ENCODE results near the gene RHBDL2.

Gene RHBDL2

GRCh38 chr1:38898653-38899230 lies 42.9 kb downstream of the RHBDL2 start:
- no peaks in the 10 kb centered on the region for H3K27me3 ChIP-seq (ENCODE audit: insufficient read depth, poor library complexity, severe bottlenecking)
- DNase-seq (ENCODE audit: low read depth in 1 of 2, low spot score in 1 of 2): no peak
- H3K27ac ChIP-seq (replicated peaks): no peak overlapping the region
- no peak for TF ChIP-seq POLR2AphosphoS5 (IDR thresholded peaks at IDR 0.05; ENCODE audit: low read depth)
- no peak for TF ChIP-seq SPI1 (IDR thresholded peaks at IDR 0.05; ENCODE audit: borderline replicate concordance, low read depth)
- TF ChIP-seq REST (IDR thresholded peaks at IDR 0.05; ENCODE audit: insufficient replicate concordance, low read depth): no peak
- no peak for TF ChIP-seq CTCF (IDR thresholded peaks at IDR 0.05; ENCODE audit: insufficient read depth, low read length)
- TF ChIP-seq GABPA (IDR thresholded peaks at IDR 0.05; ENCODE audit: low read depth): no peak
- H3K4me3 ChIP-seq (replicated peaks; ENCODE audit: insufficient read depth, low read length): no peak overlapping the region

GRCh38 chr1:38896169-38896568 lies 45.5 kb downstream of the RHBDL2 start:
- Histone ChIP-seq H3K4me3 (replicated peaks; ENCODE audit: insufficient read depth, low read length) (no peak overlapping the region), H3K27me3 (ENCODE audit: insufficient read depth, poor library complexity, severe bottlenecking) (no peaks in the 10 kb centered on the region), H3K27ac (replicated peaks) (no peak overlapping the region)
- DNase-seq (ENCODE audit: low read depth in 1 of 2, low spot score in 1 of 2): no peak
- no peak for TF ChIP-seq REST (IDR thresholded peaks at IDR 0.05; ENCODE audit: insufficient replicate concordance, low read depth)
- TF ChIP-seq GABPA (IDR thresholded peaks at IDR 0.05; ENCODE audit: low read depth): no peak
- no peak for TF ChIP-seq SPI1 (IDR thresholded peaks at IDR 0.05; ENCODE audit: borderline replicate concordance, low read depth)
- no peak for TF ChIP-seq CTCF (IDR thresholded peaks at IDR 0.05; ENCODE audit: insufficient read depth, low read length)
- TF ChIP-seq POLR2AphosphoS5 (IDR thresholded peaks at IDR 0.05; ENCODE audit: low read depth): no peak

- TF ChIP-seq SPI1 (IDR thresholded peaks at IDR 0.05; ENCODE audit: borderline replicate concordance, low read depth): no peak
- no peak for TF ChIP-seq CTCF (IDR thresholded peaks at IDR 0.05; ENCODE audit: insufficient read depth, low read length)
- TF ChIP-seq POLR2AphosphoS5 (IDR thresholded peaks at IDR 0.05; ENCODE audit: low read depth): no peak
- TF ChIP-seq GABPA (IDR thresholded peaks at IDR 0.05; ENCODE audit: low read depth): no peak
- TF ChIP-seq REST (IDR thresholded peaks at IDR 0.05; ENCODE audit: insufficient replicate concordance, low read depth): no peak
- DNase-seq (ENCODE audit: low read depth in 1 of 2, low spot score in 1 of 2): no peak
- Histone ChIP-seq H3K4me3 (replicated peaks; ENCODE audit: insufficient read depth, low read length) (no peak overlapping the region), H3K27me3 (ENCODE audit: insufficient read depth, poor library complexity, severe bottlenecking) (no peaks in the 10 kb centered on the region), H3K27ac (replicated peaks) (no peak overlapping the region)
Observed at GRCh38 chr1:38892976-38893375, 48.7 kb downstream of the RHBDL2 start.
